Left lobe of liver (tissue), 2 donors: Measurements from ENCODE around the gene GRK7. TPM values are rescaled to one million over a fixed set of nuclear protein-coding genes. Genes with fewer than 3 reads are reported as not detected.
"Not testable (repeated sequence)": the region's sequence is repeated elsewhere in the genome, so short reads cannot be mapped to it uniquely, and the experiment has no call there.

ENCODE experiments used
- ATAC-seq: fragments of 200-7000 bp; cut with Tn5 transposase; one replicate; pipeline ENCODE4 v1.9.1; 2020; ENCODE audit warnings: mild to moderate bottlenecking, moderate library complexity
- DNase-seq: peaks from one replicate; pipeline ENCODE4 v3.0.0-alpha.2; 2020; ENCODE audit warnings: low spot score
- total RNA-seq: library from RNA; stranded (reverse); gene quantifications from one replicate; pipeline ENCODE4 v1.2.1, GENCODE V29; 2021
- donor health status: DM: no; HTN: no; CAD: no; lungs with moderate emphysema.
- donor health status: DM: no; HTN: yes; CAD: no.

GRK7 gene
- total RNA-seq, 1 donor from 2014 or later, result not detected

- ATAC-seq (no peak), DNase-seq (no peak)
These were observed 30.5 kb downstream of the GRK7 start for GRCh38 chr3:141793476-141794260.

DNA sequence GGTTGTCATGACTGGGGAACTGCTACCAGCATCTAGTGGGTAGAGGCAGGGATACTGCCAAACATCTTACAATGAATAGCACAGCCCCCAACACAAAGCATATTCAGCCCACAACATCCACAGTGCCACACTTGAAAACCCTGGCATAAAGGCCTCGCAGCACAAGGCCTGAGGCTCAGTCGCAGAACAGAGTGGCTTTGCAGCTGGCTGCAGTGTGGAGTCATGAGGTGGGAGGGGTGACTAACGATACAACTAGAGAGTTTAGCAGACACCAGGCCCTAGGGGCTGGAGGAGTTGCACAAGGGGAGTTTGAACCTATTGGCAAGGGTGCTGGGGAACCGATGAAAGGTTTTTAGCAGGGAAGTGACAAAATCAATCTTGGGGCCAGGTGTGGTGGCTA lies 32.1 kb downstream of the GRK7 start:
- ATAC-seq (no peak), DNase-seq (no peak)

GRCh38 chr3:141795741-141796080 lies 32.5 kb downstream of the GRK7 start:
- DNase-seq, result no peak
- no peak for ATAC-seq

- ATAC-seq (peak; percentile 47), DNase-seq (no peak)
These were observed 33.1 kb downstream of the GRK7 start for GRCh38 chr3:141796081-141796888.

GRCh38 chr3:141796889-141797781 lies 33.9 kb downstream of the GRK7 start:
- ATAC-seq (peak; percentile 64), DNase-seq (no peak)

- DNase-seq (no peak), ATAC-seq (peak; percentile 61)
These were observed 34.7 kb downstream of the GRK7 start for GRCh38 chr3:141797819-141798447.

- DNase-seq (no peak), ATAC-seq (no peak)
These were observed 35.2 kb downstream of the GRK7 start for GRCh38 chr3:141798448-141798845.

DNA sequence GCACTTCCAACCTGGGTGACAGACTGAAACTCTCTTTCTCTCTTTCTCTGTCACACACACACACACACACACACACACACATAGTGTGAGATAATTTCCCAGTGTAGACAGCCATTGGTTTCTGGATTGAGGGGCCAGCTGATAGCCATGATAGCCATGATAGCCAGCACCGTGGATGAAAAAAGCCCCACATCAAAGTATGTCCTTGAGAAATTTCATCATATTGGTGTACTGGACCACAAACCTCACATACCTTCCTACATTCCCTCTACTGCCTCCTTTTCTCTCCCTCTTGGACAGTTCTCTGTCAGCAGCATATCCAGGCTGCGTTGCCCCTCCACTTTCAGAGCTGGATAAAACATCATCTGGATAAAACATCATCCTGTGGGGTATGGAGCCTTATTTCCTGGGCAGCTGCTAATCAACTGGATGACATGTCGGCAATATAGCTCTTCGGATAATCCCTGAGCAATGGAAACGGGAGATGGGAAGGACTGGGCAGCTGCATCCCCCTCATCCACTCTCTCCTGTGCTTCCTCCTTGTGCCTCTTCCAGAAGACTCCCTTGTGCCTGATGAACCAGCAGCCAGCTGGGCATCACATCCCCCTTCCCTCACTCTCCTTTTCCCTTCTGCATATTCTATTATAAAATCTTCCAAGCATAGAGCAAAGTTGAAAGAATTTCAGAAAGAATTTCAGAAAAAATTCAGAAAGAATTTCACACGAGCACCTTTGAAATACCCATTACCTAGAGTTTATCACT lies 39.3 kb downstream of the GRK7 start:
- ATAC-seq (no peak), DNase-seq (no peak)

DNA sequence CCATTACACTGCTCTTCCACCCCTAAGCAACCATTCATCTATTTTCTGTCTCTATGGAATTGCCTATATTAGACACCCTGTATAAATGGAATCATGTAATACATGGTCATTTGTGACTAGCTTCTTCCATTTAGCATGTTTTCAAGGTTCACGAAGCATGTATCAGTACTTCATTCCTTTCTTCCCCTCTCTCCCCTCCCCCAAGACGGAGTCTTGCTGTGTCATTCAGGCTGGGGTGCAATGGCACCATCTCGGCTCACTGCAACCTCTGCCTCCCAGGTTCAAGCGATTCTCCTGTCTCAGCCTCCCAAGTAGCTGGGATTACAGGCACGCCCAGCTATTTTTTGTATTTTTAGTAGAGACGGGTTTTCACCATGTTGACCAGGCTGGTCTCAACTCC lies 40.3 kb downstream of the GRK7 start:
- ATAC-seq, DNase-seq: not testable (repeated sequence)

DNA sequence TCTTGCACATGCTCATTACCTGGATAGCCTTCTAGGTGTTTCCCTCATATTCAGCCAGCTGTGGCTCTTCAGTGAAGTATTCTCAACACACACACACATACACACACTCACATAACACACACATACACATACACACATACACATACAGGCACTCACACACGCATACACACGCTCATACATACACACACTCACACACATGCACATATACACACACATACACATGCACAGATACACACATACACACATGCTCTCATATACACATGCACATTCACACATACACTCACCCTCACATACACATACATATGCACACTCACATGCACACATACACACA lies 41.2 kb downstream of the GRK7 start:
- no peak for ATAC-seq

DNA sequence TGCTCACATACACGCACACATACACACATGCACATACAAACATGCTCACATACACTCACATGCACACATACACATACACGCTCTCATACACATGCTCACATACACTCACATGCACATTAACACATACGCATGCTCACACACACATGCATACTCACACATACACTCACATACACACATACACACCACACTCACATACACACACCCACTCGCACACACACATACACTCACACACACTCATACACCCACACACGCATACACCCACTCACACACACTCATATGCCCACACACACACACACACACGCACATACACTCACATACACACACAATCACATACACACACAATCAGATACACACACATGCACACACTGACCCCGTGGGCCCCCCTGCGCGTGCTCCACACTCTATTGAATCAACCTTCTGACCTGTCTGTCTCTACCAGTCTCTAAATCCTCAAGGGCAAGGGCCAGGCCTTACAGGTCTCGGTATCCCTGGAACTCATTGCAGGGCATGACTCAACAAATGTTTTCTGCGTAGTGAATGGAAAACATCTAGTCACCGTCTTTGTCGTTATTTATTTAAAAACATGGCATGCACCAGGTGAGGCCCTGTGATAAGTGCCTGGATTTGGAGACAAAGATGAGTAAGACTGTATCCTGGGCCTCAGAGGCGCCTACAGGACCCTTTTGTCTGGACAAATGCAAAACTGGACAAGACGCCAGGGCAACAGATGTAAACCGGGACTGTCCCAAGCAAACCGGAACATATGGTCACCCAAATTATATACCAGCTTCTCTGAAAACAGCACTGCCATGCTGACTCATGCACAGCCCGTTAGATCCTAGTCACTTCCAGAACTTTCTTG lies 41.8 kb downstream of the GRK7 start:
- DNase-seq, result no peak
- ATAC-seq, result no peak

More for the DNA sequence above, 41.2 kb downstream of the GRK7 start:
- no peak for DNase-seq

DNA sequence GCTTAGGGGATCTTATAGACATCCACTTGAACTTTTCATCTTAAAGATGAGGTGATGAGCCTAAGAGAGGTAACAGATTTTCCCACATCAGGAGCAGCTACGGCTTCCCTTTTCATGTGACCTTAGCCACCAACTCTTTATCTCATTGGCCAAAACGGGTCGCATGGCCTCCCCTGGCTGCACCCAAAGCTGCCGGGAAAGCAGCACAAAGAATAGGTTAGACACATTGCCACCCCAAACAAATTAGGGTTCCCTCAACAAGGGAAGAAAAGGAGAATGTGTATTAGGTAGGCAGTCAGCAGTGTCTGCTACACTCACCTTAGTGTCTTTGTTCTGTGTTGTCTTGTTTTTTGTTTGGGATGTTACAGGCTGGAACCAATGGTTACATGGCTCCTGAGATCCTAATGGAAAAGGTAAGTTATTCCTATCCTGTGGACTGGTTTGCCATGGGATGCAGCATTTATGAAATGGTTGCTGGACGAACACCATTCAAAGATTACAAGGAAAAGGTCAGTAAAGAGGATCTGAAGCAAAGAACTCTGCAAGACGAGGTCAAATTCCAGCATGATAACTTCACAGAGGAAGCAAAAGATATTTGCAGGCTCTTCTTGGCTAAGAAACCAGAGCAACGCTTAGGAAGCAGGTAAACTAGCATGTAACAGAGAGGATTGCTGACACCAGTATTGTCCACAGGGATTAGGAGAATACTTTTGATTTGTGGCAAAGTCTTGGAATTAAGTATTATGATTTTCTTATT lies 44.2 kb downstream of the GRK7 start:
- DNase-seq (no peak), ATAC-seq (no peak)

GRCh38 chr3:141808586-141808985 lies 45.4 kb downstream of the GRK7 start:
- no peak for ATAC-seq

GRCh38 chr3:141810161-141810560 lies 47.0 kb downstream of the GRK7 start:
- ATAC-seq (no peak), DNase-seq (no peak)

More at GRCh38 chr3:141808586-141808985, 45.4 kb downstream of the GRK7 start:
- no peak for DNase-seq

- ATAC-seq (no peak), DNase-seq (no peak)
These were observed 48.1 kb downstream of the GRK7 start for GRCh38 chr3:141811348-141811747.

DNA sequence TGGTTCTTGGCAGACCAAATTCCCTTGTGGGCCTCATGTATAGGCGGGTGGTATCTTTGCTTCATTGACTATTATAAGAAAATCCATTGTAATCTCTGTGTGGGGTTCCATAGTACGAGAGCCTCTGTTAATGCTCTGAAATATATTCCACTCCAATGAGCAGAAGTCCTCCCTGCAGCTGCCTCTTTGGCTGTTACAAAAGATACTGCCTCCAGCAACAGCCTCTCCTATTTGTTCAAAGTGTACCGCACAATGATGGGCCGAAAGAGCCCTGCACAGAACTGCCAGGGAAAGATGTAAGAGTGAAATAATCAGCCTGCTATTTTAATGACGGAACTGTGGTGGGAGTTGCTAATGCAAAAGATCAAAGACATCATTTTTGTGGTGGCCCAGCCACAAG lies 48.9 kb downstream of the GRK7 start:
- ATAC-seq (no peak), DNase-seq (no peak)

DNA sequence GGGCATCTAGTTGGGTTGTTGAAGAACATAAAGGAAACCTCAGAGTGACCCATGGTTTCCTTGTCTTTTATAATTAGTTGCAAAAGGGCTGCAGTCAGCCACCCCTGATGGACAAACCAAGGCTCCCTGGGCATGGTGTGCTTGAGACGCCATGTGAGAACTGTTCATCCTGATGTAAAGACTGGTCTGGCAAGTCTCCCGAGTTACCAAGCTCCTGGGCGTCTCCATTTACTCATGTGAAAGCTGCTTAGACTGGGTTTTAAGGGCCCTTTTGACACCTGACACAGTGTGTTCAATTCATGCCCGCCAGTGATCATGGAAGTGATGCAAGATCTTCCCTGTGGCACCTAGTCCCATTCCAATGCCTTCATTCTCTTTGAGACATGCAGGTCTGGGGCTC lies 49.4 kb downstream of the GRK7 start:
- ATAC-seq (no peak), DNase-seq (no peak)
